Activated CD4-positive, alpha-beta T cell treated with anti-CD3 and anti-CD28 coated beads for 36 hours (primary cell): ENCODE measurements around the gene MAGEA9. TPM values are rescaled to one million over a fixed set of nuclear protein-coding genes. Genes with fewer than 3 reads are reported as not detected.
"Not testable (repeated sequence)": the region's sequence is repeated elsewhere in the genome, so short reads cannot be mapped to it uniquely, and the experiment has no call there.

Source experiments
- ATAC-seq: fragments of 200-7000 bp; cut with Tn5 transposase; one replicate; pipeline ENCODE4 v1.10.0; 2021; ENCODE audit warnings: mild to moderate bottlenecking, moderate library complexity
- CTCF ChIA-PET: fragments of 350-600 bp; sonication (Branson Sonifier 250); formaldehyde crosslinking; loops from one replicate; lab custom pipeline; 2021; ENCODE audit warnings: antibody characterized with exemption; lab: Charles Lee
- POLR2A ChIA-PET: fragments of 350-600 bp; sonication (Branson Sonifier 250); formaldehyde crosslinking; loops from one replicate; lab custom pipeline; 2021; ENCODE audit warnings: antibody characterized with exemption, inconsistent platforms; lab: Charles Lee
- DNase-seq: peaks from one replicate; pipeline ENCODE4 v3.0.0-alpha.2; 2020
- H3K27ac Mint-ChIP-seq: one replicate; pipeline ENCODE4 v1.8.0; 2021; ENCODE audit warnings: mixed read lengths
- H3K27me3 Mint-ChIP-seq: one replicate; pipeline ENCODE4 v1.8.0; 2021; ENCODE audit warnings: mixed read lengths
- H3K36me3 Mint-ChIP-seq: one replicate; pipeline ENCODE4 v1.8.0; 2021; ENCODE audit warnings: low read depth, mixed read lengths
- H3K4me1 Mint-ChIP-seq: one replicate; pipeline ENCODE4 v1.8.0; 2021; ENCODE audit warnings: mixed read lengths
- H3K4me3 Mint-ChIP-seq: one replicate; pipeline ENCODE4 v1.8.0; 2021; ENCODE audit warnings: mild to moderate bottlenecking, moderate library complexity, mixed read lengths
- H3K9me3 Mint-ChIP-seq: one replicate; pipeline ENCODE4 v1.8.0; 2021; ENCODE audit warnings: low read depth, mixed read lengths
- intact Hi-C, 2 experiments: fragments of 100-400 bp; cut with DNase I in 1 of 2; cut with micrococcal nuclease in 1 of 2; formaldehyde crosslinking; loops; one replicate each; pipeline versions ENCODE4 v1.14.2 to v1.15.1; 2022 to 2024; cut with DNase I, micrococcal nuclease
- total RNA-seq, 2 experiments: library from RNA; stranded (reverse); gene quantifications; one replicate each; pipeline ENCODE4 v1.2.3, GENCODE V29; 2021

The MAGEA9 gene
- not detected for total RNA-seq

DNA sequence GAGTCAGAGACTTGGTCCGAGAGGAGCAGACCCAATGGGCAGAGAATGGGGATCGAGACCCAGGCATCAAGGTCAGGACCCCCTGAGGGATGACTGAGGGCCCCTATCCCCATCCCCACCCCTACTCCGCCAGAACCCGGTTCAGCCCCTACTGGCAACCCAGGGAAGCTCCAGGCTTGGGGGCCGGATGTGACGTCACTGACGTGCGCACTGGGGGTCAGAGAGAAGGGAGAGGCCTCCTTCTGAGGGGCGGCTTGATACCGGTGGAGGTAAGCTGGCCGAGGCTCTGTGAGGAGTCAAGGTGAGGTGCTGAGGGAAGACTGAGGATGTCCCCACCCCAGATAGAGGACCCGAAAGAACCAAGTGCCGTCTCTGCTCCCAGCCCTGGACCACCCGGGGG is at the start of gene MAGEA9:
MAGEA9 (plus strand) TSS at position 204 of the 400 bp plus-strand sequence. CDS start 4,281 bp downstream, outside the sequence.
- POLR2A ChIA-PET, H3K9me3 Mint-ChIP-seq, ATAC-seq, H3K27ac Mint-ChIP-seq, H3K27me3 Mint-ChIP-seq, CTCF ChIA-PET, H3K36me3 Mint-ChIP-seq, intact Hi-C loops, H3K4me3 Mint-ChIP-seq, DNase-seq, H3K4me1 Mint-ChIP-seq: not testable (repeated sequence)

DNA sequence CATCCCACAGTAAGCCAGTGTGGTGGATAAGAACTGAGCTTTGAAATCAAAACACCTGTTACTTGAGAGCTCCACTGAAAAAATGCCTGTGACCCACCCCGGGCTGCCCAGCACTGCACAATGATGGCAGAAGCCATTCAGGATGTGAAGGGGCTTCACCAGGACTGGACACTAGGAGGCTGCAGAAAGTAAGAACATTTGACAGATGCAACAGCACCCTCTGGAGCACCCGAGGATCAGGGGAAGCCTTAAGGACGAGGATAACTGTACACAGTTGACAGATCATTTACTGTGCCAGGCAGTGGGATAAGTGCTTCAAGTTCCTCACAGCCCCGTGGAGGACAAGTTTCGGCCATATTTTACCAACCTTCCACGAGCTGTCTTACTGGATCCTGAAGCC is 39.5 kb upstream of the MAGEA9 start:
- H3K36me3 Mint-ChIP-seq, H3K4me3 Mint-ChIP-seq, H3K27me3 Mint-ChIP-seq, ATAC-seq, CTCF ChIA-PET, intact Hi-C loops, H3K27ac Mint-ChIP-seq, H3K9me3 Mint-ChIP-seq, DNase-seq, H3K4me1 Mint-ChIP-seq, POLR2A ChIA-PET: not testable (repeated sequence)

GRCh38 chrX:149746390-149747007 is 35.2 kb upstream of the MAGEA9 start:
- H3K9me3 Mint-ChIP-seq, POLR2A ChIA-PET, H3K4me1 Mint-ChIP-seq, H3K4me3 Mint-ChIP-seq, intact Hi-C loops, H3K27me3 Mint-ChIP-seq, DNase-seq, H3K36me3 Mint-ChIP-seq, H3K27ac Mint-ChIP-seq, CTCF ChIA-PET: not testable (repeated sequence)
- ATAC-seq: peak; percentile 39

DNA sequence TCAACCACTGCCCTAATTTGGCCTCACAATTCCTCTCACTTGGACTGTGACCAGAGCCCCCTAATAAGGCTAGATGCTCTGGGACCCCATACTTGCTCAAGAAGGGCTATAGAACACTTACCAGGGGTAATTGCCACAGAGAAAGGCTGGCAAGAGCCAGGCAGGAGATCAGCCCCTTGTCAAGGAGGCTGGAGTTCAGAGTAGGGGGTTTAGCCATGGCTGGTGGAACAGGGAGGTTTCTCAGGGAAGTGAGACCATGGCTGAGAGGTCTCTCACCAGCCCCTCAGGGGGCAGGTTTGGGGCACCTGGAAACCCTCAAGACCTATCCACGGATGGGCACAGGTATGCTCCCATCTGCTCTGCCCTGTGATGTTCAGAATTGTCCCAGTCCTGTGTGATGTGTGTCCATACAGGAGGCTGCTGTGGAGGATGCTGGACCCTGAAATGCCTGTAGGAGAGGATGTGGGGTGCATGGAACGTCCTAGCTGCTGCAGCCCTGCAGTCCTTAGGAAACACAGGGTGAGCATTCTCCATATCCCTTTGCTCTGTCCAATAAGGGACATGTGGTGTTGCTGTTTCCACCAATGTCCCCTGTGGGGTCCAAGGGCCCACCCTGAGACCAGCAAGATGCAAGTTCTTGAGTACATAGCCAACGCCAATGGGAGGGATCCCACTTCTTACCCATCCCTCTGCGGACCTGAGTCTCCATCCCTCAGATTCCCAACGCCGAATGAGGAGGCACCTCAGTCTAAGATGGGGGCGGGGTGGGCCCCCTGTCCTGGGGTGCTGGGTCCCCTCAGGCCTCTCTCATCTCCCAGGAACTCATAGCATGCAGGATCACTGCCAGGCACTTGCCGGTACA is 24.3 kb upstream of the MAGEA9 start:
- Mint-ChIP-seq H3K4me3 (no peak overlapping the region), H3K9me3 (no peaks in the 10 kb centered on the region), H3K27me3 (peaks cover 2% of the 10 kb centered on the region), H3K27ac (no peak overlapping the region), H3K4me1 (no peaks in the 10 kb centered on the region), H3K36me3 (no peaks in the 10 kb centered on the region)
- ATAC-seq: no peak
- intact Hi-C loops: no loop called here
- no peak for DNase-seq
- CTCF ChIA-PET: no interaction called here
- POLR2A ChIA-PET: no interaction called here

- ATAC-seq: no peak
- H3K27ac Mint-ChIP-seq: no peak overlapping the region
- intact Hi-C loops: no loop called here
- ChIA-PET POLR2A (no interaction called here), CTCF (no interaction called here)
- H3K9me3 Mint-ChIP-seq: no peaks in the 10 kb centered on the region
- no peak for DNase-seq
- peaks cover 2% of the 10 kb centered on the region for H3K27me3 Mint-ChIP-seq
- H3K4me3 Mint-ChIP-seq: no peak overlapping the region
- H3K4me1 Mint-ChIP-seq: no peaks in the 10 kb centered on the region
- no peaks in the 10 kb centered on the region for H3K36me3 Mint-ChIP-seq
These were observed 23.5 kb upstream of the MAGEA9 start for GRCh38 chrX:149758068-149758714.

GRCh38 chrX:149758715-149759078 is 23.0 kb upstream of the MAGEA9 start:
- POLR2A ChIA-PET, H3K27me3 Mint-ChIP-seq, H3K36me3 Mint-ChIP-seq, CTCF ChIA-PET, H3K4me3 Mint-ChIP-seq, H3K9me3 Mint-ChIP-seq, H3K27ac Mint-ChIP-seq, H3K4me1 Mint-ChIP-seq, intact Hi-C loops, ATAC-seq, DNase-seq: not testable (repeated sequence)

DNA sequence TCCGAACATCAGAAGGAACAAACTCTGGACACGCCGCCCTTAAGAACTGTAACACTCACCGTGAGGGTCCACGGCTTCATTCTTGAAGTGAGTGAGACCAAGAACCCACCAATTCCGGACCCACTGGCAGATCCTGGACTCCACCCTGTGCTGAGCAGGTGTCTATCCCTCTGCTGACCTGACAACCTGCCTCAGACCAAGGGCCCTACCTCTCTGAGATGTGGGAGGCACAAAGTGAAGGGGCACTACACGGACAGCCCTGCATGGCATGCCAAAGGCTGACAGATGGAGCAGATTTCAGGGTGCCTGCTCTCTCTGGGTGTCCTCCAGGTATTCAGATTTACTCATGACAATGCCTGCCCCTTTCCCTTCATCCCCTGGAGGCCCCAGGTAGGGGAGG is 21.9 kb upstream of the MAGEA9 start:
- H3K27ac Mint-ChIP-seq: no peak overlapping the region
- DNase-seq (no peak), ATAC-seq (no peak)
- POLR2A ChIA-PET: no interaction called here
- intact Hi-C loops: loop anchor here in 1 of 2 experiments (10.0 kb wide), 1 partner anchor 45 kb away; the partner anchor contains the start of gene MAGEA11
- no peaks in the 10 kb centered on the region for H3K9me3 Mint-ChIP-seq
- H3K4me3 Mint-ChIP-seq: no peak overlapping the region
- no peaks in the 10 kb centered on the region for H3K36me3 Mint-ChIP-seq
- CTCF ChIA-PET: no interaction called here
- H3K27me3 Mint-ChIP-seq: peaks cover 2% of the 10 kb centered on the region
- no peaks in the 10 kb centered on the region for H3K4me1 Mint-ChIP-seq

- H3K9me3 Mint-ChIP-seq: no peaks in the 10 kb centered on the region
- ATAC-seq: no peak
- intact Hi-C loops: loop anchor here in 1 of 2 experiments (10.0 kb wide), 1 partner anchor 46 kb away; the partner anchor contains the start of gene MAGEA11
These were observed 20.8 kb upstream of the MAGEA9 start for GRCh38 chrX:149760965-149761364.

GRCh38 chrX:149761858-149762674 is 19.7 kb upstream of the MAGEA9 start:
- ATAC-seq, POLR2A ChIA-PET, H3K4me1 Mint-ChIP-seq, H3K9me3 Mint-ChIP-seq, H3K4me3 Mint-ChIP-seq, H3K27ac Mint-ChIP-seq, H3K36me3 Mint-ChIP-seq, H3K27me3 Mint-ChIP-seq, CTCF ChIA-PET, DNase-seq: not testable (repeated sequence)
- intact Hi-C loops: loop anchor here in 1 of 2 experiments (10.0 kb wide), 1 partner anchor 47 kb away; the partner anchor contains the start of gene MAGEA11

More at GRCh38 chrX:149760965-149761364, 20.8 kb upstream of the MAGEA9 start:
- peaks cover 2% of the 10 kb centered on the region for H3K27me3 Mint-ChIP-seq
- H3K27ac Mint-ChIP-seq: no peak overlapping the region
- no peak for DNase-seq
- CTCF ChIA-PET: no interaction called here
- H3K4me3 Mint-ChIP-seq: no peak overlapping the region
- H3K36me3 Mint-ChIP-seq: no peaks in the 10 kb centered on the region
- H3K4me1 Mint-ChIP-seq: no peaks in the 10 kb centered on the region
- POLR2A ChIA-PET: no interaction called here

DNA sequence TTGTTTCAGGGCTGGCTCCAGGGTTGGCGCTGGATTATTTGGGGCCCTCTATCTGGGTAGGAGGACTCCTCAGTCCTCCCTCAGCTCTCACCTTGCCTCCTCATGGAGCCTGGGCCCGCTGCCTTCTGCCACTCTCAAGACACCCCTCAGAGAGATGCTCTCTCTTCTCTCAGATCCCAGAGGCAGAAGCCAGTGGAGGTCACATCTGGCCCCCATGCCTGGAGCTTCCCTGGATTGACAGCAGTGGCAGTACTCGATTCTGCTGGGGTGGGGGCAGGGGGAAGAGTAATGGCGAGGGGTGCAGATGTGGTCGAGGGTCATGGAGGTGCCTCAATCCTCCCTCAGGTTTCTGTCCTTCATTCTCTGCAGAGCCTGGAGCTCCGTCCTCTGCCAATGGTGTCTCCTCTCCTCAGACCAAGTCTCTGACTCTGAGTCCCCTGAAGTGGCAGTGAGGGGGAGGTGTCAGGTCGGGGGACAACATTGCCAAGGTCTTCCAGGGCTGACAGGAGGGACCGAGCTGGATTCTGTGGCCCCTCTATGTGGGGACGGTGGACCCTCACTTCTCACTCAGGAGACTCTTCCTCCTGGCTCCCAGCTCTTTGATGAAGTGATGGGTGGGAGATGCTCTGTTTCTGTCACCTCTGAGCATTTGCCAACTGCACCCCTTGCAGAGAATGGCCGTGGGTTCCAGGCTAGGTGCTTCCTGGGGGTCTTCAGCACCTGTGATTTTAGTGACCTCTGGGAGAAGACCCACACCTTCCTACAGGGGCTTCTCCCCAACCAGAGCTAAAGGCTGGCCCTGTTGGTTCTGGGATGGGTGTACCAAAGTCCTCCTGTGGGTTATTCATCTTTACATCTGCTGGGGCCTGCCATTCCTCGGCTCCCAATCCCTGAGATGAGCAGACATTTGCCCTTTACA is 18.8 kb upstream of the MAGEA9 start:
- Mint-ChIP-seq H3K36me3 (peaks cover 2% of the 10 kb centered on the region), H3K4me1 (no peaks in the 10 kb centered on the region), H3K27ac (no peak overlapping the region), H3K9me3 (no peaks in the 10 kb centered on the region), H3K4me3 (no peak overlapping the region), H3K27me3 (no peaks in the 10 kb centered on the region)
- DNase-seq (no peak), ATAC-seq (no peak)
- POLR2A ChIA-PET: no interaction called here
- CTCF ChIA-PET: no interaction called here
- intact Hi-C loops: loop anchor here in 1 of 2 experiments (10.0 kb wide), 1 partner anchor 48 kb away; the partner anchor contains the start of gene MAGEA11
